ENCODE results near the gene SALL3.

- no peak for TF ChIP-seq CTCF (conservative IDR thresholded peaks at IDR 0.05)
- no peak for TF ChIP-seq ZFX (IDR thresholded peaks at IDR 0.05)
These were observed 12.7 kb downstream of the SALL3 start for GRCh38 chr18:78992041-78993011.

All from C4-2B (cell line).